ENCODE measurements around the gene ACTC1. TPM values are rescaled to one million over a fixed set of nuclear protein-coding genes. Genes with fewer than 3 reads are reported as not detected.
"Not testable (repeated sequence)": the region's sequence is repeated elsewhere in the genome, so short reads cannot be mapped to it uniquely, and the experiment has no call there.

The ACTC1 gene
- total RNA-seq, 1 donor from 2014 or later: not detected

- H3K4me3 ChIP-seq (ENCODE audit: low read depth, low read length): no peak overlapping the region
- DNase-seq (ENCODE audit: low read depth): no peak
- no peak for TF ChIP-seq CTCF (conservative IDR thresholded peaks at IDR 0.05; ENCODE audit: low read depth, low read length)
Measured at GRCh38 chr15:34820110-34820509, 24.8 kb upstream of the ACTC1 start.

- no peak for DNase-seq (ENCODE audit: low read depth)
- no peak overlapping the region for H3K4me3 ChIP-seq (ENCODE audit: low read depth, low read length)
- TF ChIP-seq CTCF (conservative IDR thresholded peaks at IDR 0.05; ENCODE audit: low read depth, low read length): no peak
Measured at GRCh38 chr15:34818526-34818925, 23.2 kb upstream of the ACTC1 start.

GRCh38 chr15:34815836-34816235 lies 20.5 kb upstream of the ACTC1 start:
- no peak overlapping the region for H3K4me3 ChIP-seq (ENCODE audit: low read depth, low read length)
- no peak for DNase-seq (ENCODE audit: low read depth)
- TF ChIP-seq CTCF (conservative IDR thresholded peaks at IDR 0.05; ENCODE audit: low read depth, low read length): no peak

GRCh38 chr15:34813446-34814190 lies 18.3 kb upstream of the ACTC1 start:
- no peak overlapping the region for H3K4me3 ChIP-seq (ENCODE audit: low read depth, low read length)
- DNase-seq (ENCODE audit: low read depth): no peak
- TF ChIP-seq CTCF (conservative IDR thresholded peaks at IDR 0.05; ENCODE audit: low read depth, low read length): no peak

- not testable (repeated sequence) for H3K4me3 ChIP-seq (ENCODE audit: low read depth, low read length); DNase-seq (ENCODE audit: low read depth)
Measured at GRCh38 chr15:34812868-34813365, 17.6 kb upstream of the ACTC1 start.

- no peak for DNase-seq (ENCODE audit: low read depth)
- no peak for TF ChIP-seq CTCF (conservative IDR thresholded peaks at IDR 0.05; ENCODE audit: low read depth, low read length)
Measured at GRCh38 chr15:34812369-34812768, 17.0 kb upstream of the ACTC1 start.

GRCh38 chr15:34810443-34811129 lies 15.2 kb upstream of the ACTC1 start:
- H3K4me3 ChIP-seq (ENCODE audit: low read depth, low read length): no peak overlapping the region
- DNase-seq (ENCODE audit: low read depth): no peak
- TF ChIP-seq CTCF (conservative IDR thresholded peaks at IDR 0.05; ENCODE audit: low read depth, low read length): no peak

More at GRCh38 chr15:34812369-34812768, 17.0 kb upstream of the ACTC1 start:
- no peak overlapping the region for H3K4me3 ChIP-seq (ENCODE audit: low read depth, low read length)

Measured in epithelial cell of proximal tubule (primary cell).